ENCODE results near the gene SERTAD3. TPM values are rescaled to one million over a fixed set of nuclear protein-coding genes. Genes with fewer than 3 reads are reported as not detected.
"Not testable (repeated sequence)": the region's sequence is repeated elsewhere in the genome, so short reads cannot be mapped to it uniquely, and the experiment has no call there.

SERTAD3 gene
- total RNA-seq, 1 donor from 2014 or later: 18.8 TPM

- not testable (repeated sequence) for DNase-seq (ENCODE audit: extremely low read depth, low read depth, low spot score)
Measured at GRCh38 chr19:40428197-40428596, 15.9 kb downstream of the SERTAD3 start.

DNA sequence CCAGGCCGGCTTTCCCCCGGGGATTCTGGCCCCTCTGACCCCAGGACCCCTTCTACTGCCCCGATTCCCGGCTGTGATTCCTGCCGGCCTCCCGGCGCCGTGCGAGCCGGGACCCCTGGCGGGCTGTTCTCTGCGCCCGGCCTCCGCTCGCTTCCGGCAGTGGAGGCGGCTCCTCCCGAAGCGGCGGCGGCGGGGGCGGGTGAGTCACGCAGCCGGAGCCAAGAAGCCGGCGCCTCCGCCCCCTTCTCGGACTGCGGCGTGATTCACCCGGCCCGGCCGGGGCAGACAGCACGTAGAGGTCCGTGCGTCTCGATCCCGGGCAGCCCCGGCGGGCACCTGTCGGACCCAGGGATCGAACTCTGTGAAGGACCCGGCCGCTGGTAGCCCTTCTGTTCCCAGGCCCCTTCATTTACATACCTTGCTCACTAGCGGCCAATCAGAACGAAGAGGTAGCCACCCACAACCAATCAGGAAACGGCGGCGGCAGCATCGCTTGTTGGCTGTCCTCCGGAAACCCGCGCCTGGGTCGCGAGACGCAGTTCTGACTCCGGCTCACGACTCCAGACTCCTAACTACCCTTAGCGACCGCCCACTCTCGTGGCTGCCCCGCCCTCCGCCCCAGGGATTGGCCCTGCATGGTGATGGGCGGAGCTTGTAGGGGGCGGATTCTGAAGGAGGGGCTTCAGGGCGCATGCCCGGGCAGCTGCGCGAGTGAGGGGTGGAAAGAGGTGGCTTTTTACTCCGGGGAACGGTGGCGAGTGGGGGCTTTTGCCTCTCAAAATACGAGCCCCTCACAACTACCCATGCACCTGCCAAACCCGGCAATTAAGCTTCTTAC is 18.5 kb downstream of the SERTAD3 start, which contains the start of gene SERTAD1:
Gene SERTAD1, minus strand, starts transcription at position 543 of the 838 bp plus-strand sequence. CDS start 2,446 bp downstream, outside the sequence.
- peak; percentile 96 for DNase-seq (ENCODE audit: extremely low read depth, low read depth, low spot score)

GRCh38 chr19:40424637-40425449 is 19.3 kb downstream of the SERTAD3 start:
- DNase-seq (ENCODE audit: extremely low read depth, low read depth, low spot score): no peak

GRCh38 chr19:40423938-40424337 is 20.2 kb downstream of the SERTAD3 start:
- no peak for DNase-seq (ENCODE audit: extremely low read depth, low read depth, low spot score)

DNA sequence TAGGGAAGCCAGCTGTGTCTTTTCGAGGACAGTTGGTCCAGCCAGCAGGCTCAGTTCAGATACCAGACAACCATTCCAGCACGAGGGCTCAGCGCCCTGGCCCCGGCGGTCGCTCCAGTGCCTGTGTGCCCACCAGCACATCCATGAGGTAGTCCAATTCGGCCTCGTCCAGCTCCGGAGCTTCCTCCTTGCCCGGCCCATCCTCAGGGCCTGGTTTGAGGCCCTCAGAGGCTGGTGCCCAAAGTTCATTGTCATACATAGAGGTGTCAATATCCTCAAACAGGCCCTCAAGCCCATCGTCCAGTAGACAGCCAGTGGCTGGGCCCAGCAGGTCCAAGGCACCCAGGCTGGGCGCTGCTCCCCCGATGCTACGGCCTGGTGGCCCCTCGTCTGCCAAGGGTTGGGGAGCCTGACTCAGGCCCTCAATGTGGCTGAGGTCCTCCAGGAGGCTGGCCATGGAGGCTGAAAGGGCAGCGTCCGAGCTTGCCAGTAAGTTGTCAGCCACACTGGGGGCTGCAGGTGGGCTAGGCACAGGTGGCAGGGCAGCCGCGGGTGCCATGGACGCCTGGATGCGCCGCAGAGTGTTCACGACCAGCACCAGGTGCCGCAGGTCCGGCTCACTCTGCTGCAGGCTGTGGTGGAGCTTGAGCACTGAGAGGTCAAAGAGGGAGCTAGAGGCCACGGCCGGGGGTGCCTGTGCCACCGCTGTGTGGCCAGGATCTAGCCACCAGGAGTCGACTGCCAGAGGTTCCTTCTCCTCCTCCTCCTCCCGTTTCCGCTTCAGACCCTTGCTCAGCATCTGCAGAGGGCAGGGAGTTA is 21.2 kb downstream of the SERTAD3 start:
- DNase-seq (ENCODE audit: extremely low read depth, low read depth, low spot score): no peak

DNA sequence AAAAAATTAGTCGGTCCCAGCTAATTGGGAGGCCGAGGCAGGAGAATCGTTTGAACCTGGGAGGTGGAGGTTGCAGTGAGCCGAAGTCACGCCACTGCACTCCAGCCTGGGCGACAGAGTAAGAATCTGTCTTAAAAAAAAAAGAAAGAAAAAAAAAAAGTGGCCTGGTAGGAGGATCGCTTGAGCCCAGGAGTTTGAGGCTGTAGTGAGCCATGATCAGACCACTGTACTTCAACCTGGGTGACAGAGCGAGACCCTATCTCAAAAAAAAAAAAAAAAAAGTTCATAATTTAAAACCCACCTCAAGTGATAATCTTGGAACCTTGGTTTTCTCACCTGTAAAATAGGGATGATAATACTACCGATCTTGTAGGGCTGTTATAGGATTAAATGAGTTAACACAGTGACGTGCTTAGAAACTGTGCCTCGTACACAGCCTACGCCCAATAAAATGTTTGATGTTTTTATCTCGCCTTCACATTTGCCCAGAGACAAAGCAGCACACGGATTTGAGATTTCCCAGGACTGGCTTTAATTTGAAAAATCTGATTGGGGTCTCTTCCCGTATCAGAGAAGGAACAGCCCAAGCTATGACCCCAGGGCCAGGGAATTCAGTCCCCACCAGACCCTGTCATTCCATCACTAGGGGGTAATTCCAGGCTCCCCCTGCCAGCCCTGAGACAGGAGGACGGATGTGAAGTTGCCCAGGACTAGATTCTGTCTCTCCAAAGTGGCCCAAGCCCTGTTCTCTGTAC is 22.0 kb downstream of the SERTAD3 start:
- no peak for DNase-seq (ENCODE audit: extremely low read depth, low read depth, low spot score)

- DNase-seq (ENCODE audit: extremely low read depth, low read depth, low spot score): no peak
Measured at GRCh38 chr19:40420766-40421765, 23.1 kb downstream of the SERTAD3 start.

DNA sequence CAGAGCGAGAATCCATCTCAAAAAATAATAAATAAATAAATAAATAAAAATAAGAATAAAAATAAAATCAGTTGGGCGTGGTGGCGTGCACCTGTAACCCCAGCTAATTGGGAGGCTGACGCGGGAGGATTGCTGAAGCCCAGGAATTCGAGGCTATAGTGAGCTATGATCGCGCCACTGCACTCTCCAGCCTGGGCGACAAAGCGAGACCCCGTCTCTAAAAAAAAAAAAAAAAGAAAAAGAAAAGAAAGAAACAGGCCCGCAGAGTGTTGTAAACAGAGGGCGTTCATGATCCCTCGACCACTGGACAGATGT is 23.7 kb downstream of the SERTAD3 start:
- no peak for DNase-seq (ENCODE audit: extremely low read depth, low read depth, low spot score)

DNA sequence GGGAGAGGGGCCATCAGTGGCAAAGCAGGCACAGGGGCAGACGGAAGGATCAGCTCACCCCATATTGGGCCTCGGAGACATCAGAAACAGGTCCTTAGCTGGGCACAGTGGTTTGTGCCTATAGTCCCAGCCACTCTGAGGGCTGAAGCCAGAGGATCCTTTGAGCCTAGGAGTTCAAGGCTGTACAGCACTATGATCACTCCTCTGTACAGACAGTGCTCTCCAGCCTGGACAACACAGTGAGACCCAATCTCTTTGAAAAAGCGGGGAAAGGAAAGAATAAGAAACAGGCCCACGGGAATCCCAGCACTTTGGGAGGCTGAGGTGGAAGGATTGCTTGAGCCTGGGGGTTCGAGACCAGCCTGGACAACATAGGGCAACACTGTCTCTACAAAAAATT is 24.4 kb downstream of the SERTAD3 start:
- DNase-seq (ENCODE audit: extremely low read depth, low read depth, low spot score): no peak

DNA sequence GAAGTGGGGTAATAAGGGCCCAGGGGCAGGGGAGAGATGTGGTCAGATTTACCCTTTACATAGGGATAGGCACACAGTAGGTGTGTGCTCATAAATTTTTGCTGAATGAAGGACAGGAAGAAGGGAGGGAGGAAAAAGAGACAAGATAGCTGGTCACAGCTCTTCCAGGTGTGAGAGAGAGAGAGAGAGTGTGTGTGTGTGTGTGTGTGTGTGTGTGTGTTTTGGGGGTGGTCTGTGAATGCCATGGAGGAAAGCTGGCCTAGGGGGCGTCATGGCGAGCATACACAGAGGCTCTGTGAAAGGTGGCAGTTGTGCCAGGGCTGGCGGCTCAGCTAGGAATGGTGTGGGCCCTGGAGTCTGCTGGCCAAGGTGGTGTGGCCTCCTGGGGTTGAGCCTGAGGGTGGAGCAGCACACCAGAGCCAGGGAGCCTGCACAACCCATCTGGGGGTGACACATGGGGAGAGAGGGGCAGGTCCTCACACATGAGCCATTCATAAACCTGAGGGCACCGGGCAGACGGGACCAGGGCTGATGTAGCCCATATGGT is 25.0 kb downstream of the SERTAD3 start:
- no peak for DNase-seq (ENCODE audit: extremely low read depth, low read depth, low spot score)

DNA sequence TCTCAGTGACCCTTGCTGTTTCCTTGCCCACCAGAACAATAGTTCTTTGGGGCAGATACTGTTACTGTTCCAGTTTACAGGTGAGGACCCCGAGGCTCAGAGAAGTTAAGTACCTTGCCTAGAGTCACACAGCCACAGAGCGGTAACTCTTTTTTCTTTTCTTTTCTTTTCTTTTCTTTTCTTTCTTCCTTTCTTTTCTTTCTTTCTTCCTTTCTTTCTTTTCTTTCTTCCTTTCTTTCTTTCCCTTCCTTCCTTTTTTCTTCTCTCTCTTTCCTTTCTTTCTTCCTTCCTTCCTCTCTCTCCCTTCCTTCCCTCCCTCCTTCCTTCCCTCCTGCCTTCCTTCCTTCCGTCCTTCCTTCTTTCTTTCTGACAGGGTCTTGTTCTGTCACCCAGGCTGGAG is 26.1 kb downstream of the SERTAD3 start:
- no peak for DNase-seq (ENCODE audit: extremely low read depth, low read depth, low spot score)

DNA sequence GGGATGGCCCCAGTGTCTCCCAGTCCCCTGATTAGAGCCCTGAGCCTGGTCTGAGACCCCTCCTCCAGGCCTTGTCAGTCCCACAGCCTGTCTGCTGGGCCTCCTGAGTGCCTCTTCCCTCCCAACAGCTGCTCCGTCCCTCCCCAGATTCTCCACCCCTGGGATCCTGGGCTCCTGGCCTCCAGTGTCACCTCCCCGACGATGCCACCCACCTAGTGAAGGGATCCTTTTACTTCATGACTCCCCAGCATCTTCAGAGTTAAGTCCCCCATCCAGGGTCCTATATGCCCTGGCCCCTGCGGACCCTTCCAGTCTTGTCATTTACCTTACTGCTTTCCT is 26.5 kb downstream of the SERTAD3 start:
- no peak for DNase-seq (ENCODE audit: extremely low read depth, low read depth, low spot score)

DNA sequence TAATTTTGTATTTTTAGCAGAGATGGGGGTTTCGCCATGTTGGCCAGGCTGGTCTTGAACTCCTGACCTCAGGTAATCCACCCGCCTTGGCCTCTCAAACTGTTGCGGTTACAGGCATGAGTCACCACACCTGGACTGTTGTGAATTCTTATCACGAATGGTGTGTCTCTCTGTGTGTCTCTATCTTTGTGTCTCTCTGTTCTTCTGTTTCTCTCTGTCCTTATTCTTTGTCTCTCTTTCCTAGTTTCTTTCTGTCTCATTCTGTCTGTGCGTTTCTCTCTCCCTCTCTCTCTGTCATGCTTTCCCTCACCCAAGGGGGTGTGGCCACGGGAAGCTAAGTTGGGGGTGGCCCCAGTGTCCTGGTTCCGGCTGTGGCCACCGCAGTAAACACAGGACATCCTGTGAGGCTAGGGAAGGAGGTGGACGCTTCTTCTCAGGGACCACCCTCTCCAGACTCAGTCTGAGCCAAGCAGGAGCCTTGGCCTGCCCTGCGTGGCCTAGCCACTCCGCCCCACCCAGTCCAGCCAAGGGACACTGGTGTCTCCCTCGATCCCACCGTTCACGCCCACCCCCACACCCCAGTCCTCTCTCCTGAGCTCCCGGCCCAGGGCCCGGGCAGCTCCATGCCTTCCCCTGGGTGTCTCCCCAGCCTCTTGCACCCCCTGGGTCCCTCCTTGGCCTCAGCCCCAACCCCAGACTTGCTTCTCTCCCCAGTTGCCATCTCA is 27.1 kb downstream of the SERTAD3 start:
- DNase-seq (ENCODE audit: extremely low read depth, low read depth, low spot score): no peak

GRCh38 chr19:40415768-40416167 is 28.4 kb downstream of the SERTAD3 start:
- no peak for DNase-seq (ENCODE audit: extremely low read depth, low read depth, low spot score)

DNA sequence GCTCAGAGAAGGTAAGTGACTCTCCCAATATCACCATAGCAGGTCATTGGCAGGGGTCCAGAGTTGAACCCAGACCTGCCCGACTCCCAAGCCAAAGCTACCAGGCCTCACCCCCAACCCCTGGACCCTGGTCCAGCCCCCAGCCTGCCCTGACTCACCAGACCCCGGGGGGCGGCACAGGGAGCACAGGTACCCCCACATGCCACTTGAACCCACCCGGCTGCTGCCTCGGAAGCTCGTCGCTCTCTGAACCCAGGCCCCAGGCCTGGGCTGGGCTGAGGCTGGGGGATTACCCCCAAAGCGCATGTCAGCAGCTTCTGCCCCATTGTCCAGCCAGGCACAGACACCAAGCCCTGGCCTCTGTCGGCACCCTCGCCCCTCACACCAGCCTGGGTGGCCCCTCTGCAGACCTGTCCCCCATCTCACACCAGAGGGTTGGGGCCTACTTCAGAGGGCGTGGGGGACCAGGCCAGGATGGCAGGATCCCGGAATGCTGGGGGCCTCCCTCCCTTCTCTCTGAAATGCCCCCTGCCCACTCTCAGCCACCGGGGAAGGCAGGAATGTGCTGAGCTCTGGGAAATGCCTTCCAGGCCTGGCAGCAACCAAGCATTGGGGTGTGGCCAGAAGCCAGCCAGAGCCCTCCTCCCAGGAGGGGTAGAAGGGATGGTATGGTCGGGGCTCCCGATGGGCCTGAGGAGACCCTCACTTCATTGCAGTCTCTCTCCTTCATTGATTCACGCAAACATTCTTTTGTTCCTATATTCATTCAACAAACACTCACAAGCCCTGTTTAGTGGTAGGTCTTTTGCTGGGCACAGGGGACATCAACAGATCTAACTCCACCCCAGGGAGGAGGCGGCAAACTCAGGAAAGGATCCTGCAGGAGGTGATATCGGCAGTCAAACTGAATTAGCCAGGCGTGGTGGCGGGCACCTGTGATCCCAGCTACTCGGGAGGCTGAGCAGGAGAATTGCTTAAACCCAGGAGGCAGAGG is 29.3 kb downstream of the SERTAD3 start:
- no peak for DNase-seq (ENCODE audit: extremely low read depth, low read depth, low spot score)

- no peak for DNase-seq (ENCODE audit: extremely low read depth, low read depth, low spot score)
Measured at GRCh38 chr19:40413291-40413845, 30.8 kb downstream of the SERTAD3 start, which contains the start of gene PRX. Gene PRX, minus strand, starts transcription at chr19:40413378. Its CDS starts 5,446 bp downstream, at chr19:40407932.

DNA sequence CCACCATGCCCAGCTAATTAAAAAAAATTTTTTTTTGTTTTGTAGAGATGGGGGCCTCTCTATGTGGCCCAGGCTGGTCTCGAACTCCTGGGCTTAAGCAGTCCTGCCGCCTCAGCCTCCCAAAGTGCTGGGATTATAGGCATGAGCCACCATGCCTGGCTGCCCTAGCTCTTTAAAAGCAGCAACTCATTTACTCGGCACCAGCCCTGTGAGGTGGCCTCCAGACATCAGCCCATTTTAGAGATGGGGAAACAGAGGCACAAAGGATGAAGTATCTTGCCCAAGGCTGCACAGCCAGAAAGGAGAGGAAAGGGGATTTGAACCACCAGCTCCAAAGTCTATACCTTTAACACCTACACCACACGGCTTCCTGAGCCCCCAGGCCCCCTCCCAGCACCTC is 31.3 kb downstream of the SERTAD3 start:
- DNase-seq (ENCODE audit: extremely low read depth, low read depth, low spot score): no peak

Data from glomerular endothelial cell (primary cell).